DMS53 treated with DMSO at 0.1 percent for 48 hours (cell line): ENCODE measurements around the gene CADPS.

Experiments
- DNase-seq: peaks from one replicate; lab custom pipeline; 2025; ENCODE audit not compliant: unreplicated experiment; lab: John Stamatoyannopoulos, UW

Gene CADPS

DNA sequence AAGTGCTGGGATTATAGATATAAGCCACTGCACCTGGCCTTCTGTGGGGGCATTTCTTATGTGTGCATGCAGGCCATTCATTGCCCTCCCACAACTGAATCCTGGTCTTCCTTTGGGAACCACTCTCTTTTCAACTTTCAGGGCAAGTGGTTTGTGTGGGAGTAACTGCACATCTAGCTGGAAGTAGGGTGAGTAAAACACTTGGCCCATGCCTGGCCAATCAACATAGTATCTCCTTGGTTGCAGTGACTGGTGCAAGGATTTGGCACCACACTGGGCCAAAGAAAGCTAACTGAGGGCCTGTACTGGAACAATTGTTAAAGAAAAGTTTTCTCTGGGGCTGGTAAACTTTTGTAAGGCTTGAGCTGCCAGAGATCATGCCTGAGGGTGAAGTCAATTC lies 312.6 kb downstream of the CADPS start:
- DNase-seq = no peak

DNA sequence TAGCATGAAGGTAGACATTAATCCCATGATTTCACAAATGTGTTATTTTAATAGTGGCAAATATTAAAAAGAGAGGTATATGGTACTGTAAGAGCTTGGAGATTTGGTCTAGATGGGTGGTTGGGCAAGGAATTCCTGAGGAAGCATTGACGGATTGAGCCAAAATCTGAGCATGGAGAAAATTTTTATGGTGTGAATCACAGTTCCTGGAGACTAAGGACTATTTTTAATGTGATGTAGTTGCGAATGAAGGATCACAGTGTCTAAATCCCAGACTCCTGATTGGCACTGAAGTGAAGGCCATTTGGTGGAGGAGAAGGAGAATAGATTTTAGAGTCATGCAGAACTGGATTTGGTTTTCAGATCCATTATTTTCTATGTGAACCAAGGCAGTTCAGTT lies 313.2 kb downstream of the CADPS start:
- no peak for DNase-seq

DNA sequence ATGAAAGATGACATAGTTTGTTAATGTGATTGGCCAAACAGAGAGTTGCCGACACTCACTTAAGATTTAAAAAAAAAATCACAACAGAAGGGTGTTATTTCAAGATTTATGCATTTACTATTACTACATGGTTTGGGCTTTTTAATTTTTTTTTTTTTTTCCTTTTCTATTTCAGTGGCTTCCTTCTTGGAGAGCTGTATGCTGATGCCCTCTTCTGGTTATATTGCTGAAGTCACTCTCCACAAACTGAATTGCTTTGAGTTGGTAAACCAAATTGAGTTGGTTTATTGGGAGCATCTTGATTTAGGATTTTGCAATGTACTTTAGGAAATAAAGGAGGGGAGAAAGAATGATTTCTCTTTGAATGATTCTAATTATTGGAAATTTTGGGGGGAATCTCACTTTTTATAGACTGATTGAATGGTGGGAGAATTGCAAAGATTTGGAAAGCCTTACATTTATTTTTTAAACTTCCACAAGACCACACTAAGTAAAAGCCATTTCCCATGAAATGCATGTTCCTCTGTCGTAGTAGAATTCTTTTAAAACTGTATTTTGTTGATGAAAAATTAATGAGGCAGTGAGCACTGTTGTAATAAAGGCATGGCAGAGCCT lies 315.3 kb downstream of the CADPS start:
- DNase-seq = no peak

DNA sequence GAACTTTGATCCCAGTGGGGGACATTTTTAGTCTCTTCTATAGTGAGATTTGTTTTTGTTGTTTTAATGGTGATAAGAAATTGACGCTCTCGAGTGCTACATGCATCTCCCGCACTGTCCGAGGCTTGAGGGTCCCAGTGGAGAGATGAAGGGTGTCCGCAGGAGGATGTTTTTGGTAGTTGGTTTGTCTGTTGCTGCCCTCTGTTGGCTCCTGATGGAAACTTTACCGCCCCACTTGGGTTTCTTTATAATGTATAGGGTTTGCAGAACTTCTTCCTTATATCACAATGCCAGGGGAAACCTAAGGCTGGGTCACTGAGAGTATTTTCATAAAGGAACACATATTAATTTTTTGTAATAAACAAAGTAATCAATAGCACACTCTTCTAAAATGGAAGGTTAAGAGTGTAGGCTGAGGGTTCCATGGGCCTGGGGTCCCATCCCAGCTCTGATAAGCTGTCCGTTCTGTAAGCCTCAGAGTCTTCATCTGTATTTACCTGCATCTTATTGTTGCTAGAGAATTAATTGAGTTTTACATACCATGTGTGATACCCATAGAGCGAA lies 316.6 kb downstream of the CADPS start:
- no peak for DNase-seq

DNA sequence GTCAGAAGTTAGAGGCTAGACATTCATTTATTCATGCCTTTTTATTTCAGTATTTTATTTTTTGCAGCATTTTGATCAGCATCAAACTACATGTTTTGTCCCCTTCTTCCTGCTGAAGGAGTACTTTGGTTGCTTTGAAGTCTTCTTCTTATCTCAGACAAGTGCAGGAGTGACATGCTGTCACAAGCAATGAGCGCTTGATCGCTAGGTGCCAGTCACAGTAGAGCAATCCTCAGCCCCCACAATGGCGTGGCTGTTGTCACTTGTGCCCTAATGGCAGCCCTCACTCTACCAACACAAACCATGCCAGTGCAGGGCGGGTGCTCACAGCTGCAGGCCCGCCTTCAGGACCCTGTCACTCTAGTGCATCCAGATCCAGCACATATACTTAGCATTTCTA lies 317.2 kb downstream of the CADPS start:
- no peak for DNase-seq

DNA sequence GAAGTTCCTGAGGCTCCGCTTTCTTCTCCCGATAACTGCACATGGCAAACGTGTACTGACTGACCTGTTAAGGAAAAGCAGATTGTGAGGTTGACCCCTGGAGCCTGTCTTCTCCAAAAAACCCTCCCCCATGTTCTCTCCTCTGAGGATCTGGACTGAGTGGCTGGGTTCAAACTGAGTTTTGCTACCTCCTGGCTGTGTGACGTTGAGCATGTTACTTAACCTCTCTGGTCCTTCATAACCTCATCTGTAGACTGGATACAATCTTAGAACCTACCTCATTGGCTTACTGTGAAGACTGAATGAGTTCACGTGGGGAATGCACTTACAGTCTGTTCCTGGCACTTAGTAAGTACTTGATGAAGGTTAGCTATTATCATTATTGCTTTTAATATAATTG lies 317.8 kb downstream of the CADPS start:
- no peak for DNase-seq

DNA sequence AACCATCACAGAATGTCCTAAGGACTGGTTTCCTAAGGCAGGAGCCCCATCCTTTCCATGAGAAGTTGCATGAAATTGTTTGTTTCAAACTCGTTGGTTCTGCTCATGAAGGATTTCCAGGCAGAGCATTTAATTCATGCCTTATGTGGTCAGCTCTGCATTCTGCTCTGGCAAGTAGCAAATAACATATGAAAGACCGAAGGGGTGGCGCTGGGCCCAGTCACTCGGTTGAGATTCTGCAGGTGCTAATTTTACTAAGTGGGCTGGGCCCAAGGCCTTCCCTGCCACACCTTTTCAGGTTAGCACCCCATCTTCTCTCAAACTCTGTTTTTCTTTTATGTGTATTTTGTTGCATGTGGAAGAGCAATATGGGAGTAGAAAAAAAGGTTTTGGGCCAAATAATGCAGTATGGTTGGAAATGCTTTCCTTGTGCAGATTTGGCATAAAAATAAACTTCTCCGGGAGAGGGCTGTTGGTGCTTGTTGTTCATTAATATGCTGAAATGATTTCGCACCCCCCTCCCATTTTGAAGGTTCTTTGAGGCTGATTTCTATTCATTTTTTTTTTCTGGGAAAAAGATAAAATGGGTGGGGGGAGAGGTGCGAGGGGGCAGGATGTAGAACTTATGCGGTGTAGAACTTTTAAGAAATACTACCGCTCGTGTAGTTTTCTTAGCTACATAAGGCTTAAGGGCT lies 318.9 kb downstream of the CADPS start:
- DNase-seq = no peak

DNA sequence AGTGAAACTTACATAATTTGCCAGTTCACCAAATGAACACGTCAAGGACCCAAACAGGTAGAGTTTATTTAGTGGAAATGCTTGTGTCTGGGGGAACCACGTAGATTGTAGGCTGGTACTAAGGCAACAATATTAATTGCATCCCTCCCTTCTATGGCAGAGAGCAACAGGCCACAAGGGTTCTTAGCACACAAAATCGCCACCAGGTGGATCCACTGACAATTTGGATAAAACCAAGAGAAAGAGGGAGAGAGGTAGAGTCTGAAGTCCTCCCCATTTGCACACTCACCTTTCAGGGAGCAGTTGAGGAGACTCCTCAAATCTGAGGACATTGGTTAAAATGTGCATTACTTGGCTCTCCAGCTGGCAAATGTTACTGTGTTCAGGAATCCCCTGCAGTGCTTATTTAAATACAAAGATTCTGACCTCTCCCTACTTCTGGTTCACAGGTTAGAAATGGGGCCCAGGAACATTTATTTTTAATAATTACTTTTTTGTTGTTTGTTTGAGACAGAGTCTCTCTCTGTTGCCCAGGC lies 320.9 kb downstream of the CADPS start:
- no peak for DNase-seq

DNA sequence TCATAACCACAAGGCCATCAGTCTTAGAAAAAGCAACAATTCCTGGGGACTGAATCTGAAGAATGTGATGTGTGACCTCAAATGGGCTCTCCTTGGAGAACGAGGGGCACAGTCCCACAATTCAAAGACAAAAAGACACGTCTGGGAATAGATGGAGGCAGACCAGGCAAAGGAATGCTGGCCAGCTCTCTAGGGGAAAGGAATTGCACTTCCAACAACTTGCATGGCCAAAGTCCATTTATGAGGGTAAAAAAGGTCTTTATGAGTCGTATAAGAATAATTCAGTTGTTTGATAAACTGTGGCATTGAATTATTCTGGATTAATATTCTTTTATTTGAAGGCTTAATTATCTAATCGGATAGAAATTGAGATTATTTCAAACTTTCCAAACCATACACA lies 321.4 kb downstream of the CADPS start:
- DNase-seq = no peak

DNA sequence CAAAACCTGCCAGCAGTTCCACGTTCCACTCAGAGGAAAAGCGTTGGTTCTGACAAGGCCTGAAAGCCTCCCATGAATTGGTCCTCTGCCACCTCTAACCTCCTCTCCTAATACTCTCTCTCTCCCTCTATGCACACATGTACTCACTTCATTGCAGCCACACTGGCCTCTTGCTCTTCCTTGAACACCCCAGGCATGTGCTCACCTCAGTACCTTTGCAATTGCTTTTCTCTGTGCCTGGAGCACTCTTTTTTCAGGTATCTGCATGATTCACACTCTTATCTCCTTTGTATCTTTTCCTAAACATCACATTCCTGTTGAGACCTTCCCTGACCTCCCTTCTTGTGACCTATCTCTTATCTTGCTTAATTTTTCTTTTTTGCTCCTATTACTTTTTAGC lies 323.7 kb downstream of the CADPS start:
- no peak for DNase-seq

DNA sequence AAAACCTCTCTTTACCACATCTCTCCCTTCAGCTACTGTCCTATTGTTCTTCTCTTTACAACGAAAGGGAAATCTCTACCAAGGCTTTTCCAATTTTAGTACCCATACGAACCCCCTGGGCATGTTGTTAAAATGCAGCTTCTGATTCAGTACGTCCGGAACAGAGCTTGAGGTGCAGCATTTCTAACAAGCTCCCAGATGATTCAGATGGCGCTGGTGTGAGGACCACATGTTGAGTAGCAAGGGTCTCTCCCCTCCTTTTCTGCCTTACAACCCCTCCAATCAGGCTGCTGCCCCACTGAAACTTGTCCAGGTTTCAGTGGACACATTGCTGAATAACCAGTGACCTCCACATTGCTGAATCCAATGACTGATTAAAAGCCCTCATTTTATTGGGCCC lies 324.8 kb downstream of the CADPS start:
- no peak for DNase-seq

DNA sequence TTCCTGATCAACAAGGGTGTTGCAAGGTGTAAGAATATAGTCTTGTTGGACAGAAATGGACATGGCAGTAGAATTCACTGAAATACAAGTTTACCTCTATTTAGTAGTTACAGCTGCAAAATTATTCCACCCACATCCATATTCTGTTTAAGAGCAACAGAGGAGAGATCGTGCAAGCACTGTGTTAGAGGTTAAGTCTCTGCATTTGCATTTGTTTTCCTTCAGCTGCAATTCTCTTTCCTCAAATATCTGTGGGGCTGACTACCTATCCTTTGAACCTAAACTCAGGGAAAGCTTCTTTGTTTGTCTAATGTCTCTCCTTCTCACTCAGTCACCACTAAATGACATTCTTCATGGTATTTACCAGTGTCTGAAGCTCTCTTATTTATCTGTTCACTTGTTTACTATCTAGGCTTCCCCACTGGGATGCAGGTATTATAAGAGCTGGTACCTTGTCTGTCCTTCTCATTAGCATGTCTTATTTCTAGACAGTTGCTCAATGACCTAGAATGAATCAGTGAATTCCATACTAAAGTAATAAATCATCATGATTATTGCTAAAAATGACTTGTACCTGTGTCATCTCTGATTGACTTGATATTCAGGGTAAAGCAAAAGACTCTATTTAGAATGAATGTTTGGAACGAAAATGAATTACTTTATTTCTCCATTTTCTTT lies 326.5 kb downstream of the CADPS start:
- no peak for DNase-seq

DNA sequence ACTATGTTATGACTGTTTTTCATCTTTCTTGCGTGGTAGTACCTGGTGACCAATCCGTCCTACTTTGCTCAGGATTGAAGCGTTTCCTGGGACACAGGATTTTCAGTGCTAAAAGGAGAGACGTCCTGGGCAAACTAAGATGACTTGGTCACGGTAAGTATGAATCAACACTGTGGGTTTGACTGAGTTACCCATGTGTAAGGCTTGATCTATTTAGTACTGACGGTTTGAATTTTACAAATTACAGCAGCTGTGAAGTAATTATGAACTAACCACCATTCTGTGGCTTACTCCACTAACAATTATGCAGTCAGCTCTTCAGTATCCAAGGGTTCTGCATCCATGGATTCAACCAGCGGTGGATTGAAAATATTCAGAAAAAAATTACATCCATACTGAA lies 328.9 kb downstream of the CADPS start:
- no peak for DNase-seq

DNA sequence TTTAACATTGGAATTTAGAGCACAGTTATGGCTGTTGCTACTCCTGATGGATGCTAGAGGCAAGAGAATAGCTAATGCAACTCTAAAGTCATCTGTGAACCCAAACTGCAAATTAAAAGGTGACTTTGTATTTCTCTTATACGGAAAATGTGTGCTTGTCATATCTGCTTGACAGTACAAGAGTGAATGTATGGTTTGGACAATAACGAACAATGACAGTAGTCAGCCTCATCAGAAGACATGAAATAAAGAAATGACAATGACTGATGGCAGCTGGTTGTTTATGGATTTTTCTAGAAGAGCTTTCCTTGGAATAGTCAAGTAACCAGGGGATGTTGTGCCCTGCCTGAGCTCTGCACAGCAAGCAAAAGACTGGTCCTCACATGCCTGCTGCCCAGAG lies 333.0 kb downstream of the CADPS start:
- no peak for DNase-seq

DNA sequence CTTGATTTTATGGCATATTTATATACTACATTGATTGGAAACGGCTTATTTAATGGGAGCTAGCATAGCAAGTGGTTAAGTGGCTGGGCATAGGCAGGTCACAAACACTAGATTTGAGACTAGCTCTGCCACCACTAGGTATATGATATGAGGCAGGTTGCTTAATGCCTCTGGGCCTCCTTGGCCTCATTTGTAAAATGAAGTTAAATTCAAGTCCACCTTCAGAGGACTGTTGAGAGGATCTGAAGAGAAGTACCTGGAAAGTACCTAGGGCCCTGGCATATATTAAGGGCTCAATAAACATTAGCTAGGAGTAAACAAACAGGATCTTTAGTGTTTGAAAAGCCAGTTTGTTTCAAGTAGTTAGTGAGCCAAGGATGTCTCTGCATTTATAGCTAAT lies 335.5 kb downstream of the CADPS start:
- no peak for DNase-seq

DNA sequence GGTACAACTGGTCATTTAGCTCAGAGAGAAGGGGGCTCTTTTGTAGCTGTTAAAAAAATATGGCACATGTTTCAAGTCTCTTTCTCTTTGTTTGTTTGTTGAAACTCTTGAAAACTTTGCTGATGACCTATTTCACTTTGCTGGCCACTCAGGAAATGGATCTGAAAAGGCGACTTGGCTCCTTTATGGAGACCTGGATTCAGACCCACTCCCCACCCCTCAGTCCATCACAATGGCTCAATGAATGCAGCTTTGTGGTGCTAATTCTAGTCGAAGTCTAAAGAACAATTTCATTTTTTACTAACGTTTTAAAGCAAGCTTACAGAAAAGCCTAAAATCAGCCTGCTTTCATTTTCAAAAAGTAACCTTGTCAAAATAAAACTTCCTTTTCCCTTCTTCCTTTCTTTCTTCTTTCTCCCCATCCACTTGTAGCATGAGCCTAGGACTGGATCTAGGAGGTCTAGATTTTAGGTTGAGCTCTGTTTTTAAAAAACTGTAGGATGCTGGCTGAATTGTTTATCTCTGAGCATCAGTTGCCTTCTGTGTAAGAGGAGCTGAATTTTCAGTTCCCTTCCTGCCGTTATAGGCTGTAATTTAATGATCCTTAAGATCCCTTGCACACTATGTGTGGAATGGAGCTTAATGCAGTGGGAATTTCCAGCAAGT lies 336.4 kb downstream of the CADPS start:
- no peak for DNase-seq

DNA sequence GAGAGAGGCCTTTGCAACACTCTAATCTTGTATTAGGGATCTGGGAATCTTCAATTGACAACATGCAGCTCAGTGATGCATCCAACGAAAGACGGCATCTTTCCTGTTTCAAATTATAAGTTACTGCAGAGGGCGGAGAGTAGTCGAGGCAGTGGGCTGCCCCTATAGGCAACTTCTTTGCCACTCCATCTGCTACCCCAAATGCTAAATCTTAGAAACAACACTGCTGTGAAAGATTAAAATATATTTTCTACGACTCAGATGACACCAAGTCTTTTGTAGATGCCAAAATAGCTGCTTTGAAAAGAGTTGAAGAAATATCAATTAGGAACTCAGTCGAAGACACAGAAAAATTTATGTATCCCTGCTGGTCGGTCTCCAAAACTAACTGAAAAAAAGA lies 340.9 kb downstream of the CADPS start:
- DNase-seq = no peak

DNA sequence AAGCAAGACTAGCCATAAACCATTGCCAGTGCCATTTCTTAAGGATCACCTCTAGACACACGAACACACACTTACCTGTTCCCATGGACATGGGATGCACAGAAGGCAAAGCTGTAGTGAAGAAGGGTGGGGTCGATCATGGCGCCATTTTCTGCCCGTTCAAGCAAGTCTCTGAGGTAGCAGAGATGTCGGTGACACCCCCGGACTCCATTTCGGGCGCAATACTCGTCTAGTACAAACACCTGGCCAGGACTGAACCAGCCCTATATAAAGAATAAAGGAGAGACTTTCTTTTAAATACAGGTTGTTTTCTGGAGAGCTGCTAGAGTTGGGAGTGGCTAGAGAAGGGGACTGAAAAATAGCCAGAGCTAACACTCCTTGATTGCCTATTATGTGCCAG lies 342.4 kb downstream of the CADPS start:
- no peak for DNase-seq

DNA sequence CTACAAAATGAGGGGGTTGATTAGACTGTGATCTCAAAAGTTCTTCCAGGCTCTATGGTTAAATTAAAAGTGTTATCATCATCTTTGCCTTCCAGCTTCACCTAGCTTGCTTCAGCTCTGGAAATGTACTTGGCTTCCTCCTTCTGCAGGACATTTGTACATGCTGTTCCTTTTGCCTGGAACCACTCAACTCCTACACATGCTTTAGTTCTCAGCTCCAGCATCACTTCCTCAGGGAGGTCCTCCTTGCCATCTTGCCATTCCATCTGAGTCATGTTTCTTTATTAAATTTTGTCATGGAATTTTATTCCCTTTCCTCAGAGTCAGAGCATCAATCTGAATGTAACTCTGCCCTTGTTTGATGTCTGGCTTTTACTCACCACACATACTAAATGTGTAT lies 343.2 kb downstream of the CADPS start:
- DNase-seq = no peak

DNA sequence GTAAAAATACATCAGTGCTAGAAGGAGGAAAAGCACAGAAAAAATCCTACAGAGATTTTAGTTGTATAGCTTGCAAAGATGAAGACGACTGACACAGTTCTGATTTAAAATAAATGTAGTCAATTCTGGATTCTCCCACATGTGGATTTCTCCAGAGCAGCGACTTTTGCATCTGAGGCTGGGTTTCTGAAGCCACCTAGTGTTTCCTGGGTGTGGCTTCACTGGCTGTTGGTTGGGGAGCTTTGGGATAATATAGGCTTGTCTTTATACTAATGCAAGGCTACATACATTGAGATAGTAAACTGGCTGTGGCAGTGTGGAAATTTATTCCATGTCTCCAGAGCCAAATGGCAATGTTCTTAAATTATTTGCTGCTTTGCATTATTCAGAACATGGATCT lies 343.7 kb downstream of the CADPS start:
- no peak for DNase-seq

DNA sequence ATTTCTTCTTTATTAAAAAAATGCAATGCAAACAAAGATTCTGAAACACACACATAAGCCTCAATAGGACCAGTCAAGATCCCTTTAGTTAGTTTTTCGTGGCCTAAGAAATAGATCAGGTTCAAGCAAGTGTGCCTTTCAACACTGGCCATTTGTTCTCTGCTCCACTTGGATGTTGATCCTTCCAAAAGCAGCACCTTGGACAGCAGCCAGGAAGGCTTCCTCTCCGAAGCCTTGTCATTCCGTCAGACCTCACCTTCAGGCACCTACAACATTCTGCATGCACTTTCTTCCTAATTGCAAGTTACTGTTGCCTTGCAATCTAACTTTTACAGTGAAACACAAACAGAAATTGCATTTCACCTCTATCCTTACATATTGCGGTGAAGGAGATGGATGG lies 346.0 kb downstream of the CADPS start:
- DNase-seq = no peak

DNA sequence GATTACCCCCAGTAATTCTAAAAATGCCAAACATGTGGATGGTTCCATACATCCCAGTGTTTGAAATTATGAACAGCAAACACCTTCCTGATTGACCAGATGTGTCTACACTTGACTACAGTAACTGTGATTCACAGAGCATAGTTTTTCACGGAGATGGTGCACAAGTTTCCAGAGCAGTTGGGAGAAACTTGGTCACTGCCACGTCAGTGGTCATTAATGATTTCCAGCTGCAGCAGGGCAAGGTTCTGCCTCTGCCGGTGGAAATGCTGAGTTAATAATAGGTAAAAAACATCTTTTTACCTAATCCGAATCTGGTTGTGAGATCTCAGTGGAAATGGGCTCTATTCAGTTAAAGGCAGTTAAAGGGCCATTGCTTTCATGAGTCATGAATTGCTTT lies 347.7 kb downstream of the CADPS start:
- no peak for DNase-seq
